Loucy (cell line): Measurements from ENCODE around the gene TTYH3.

ENCODE experiments used
- H2AFZ ChIP-seq: fragments of 200-600 bp; sonication (generic); 2 replicates; pipeline ENCODE4 v1.6.0; 2016; ENCODE audit warnings: antibody characterized with exemption, mild to moderate bottlenecking, low read length, moderate library complexity
- H3F3A ChIP-seq: fragments of 200-600 bp; 2 replicates; pipeline ENCODE4 v1.6.0; 2016; ENCODE audit warnings: antibody characterized with exemption, low read depth, mild to moderate bottlenecking
- H3K27me3 ChIP-seq: fragments of 200-600 bp; sonication (generic); 2 replicates; pipeline ENCODE4 v1.6.1; 2014; ENCODE audit warnings: low read length, mild to moderate bottlenecking; ENCODE audit not compliant: insufficient read depth, poor library complexity, severe bottlenecking
- H3K36me3 ChIP-seq: fragments of 200-600 bp; sonication (generic); 2 replicates; pipeline ENCODE4 v1.6.1; 2016; ENCODE audit warnings: low read length; ENCODE audit not compliant: insufficient read depth
- H3K4me1 ChIP-seq: fragments of 200-600 bp; sonication (generic); 2 replicates; pipeline ENCODE4 v1.5.1; 2014; ENCODE audit warnings: low read length, mild to moderate bottlenecking; ENCODE audit not compliant: insufficient read depth, poor library complexity, severe bottlenecking
- H3K4me2 ChIP-seq: fragments of 200-600 bp; sonication (generic); 2 replicates; pipeline ENCODE4 v1.6.0; 2014; ENCODE audit warnings: antibody characterized with exemption, low read length, low read depth, mild to moderate bottlenecking; ENCODE audit not compliant: poor library complexity, severe bottlenecking
- H3K4me3 ChIP-seq: fragments of 200-600 bp; sonication (generic); 2 replicates; pipeline ENCODE4 v1.5.1; 2014; ENCODE audit warnings: low read length, mild to moderate bottlenecking, mixed read lengths; ENCODE audit not compliant: poor library complexity, severe bottlenecking
- H3K79me2 ChIP-seq: fragments of 200-600 bp; sonication (generic); 2 replicates; pipeline ENCODE4 v1.6.1; 2014; ENCODE audit warnings: low read length; ENCODE audit not compliant: insufficient read depth
- H3K9ac ChIP-seq: fragments of 200-600 bp; sonication (generic); 2 replicates; pipeline ENCODE4 v1.6.0; 2014; ENCODE audit warnings: mild to moderate bottlenecking, low read depth, low read length, moderate library complexity; ENCODE audit not compliant: poor library complexity, severe bottlenecking
- H3K9me2 ChIP-seq: fragments of 200-600 bp; sonication (generic); replicated peaks from 2 replicates; pipeline ENCODE4 v1.6.1; 2016; ENCODE audit warnings: low read depth, low read length, mixed read lengths
- H3K9me3 ChIP-seq: fragments of 200-600 bp; sonication (generic); 2 replicates; pipeline ENCODE4 v1.6.1; 2014; ENCODE audit warnings: mild to moderate bottlenecking, antibody characterized with exemption, low read length, low read depth; ENCODE audit not compliant: insufficient read depth
- H4K20me1 ChIP-seq: fragments of 200-600 bp; sonication (generic); 2 replicates; pipeline ENCODE4 v1.6.0; 2014; ENCODE audit warnings: antibody characterized with exemption, low read length, mild to moderate bottlenecking; ENCODE audit not compliant: insufficient read depth, poor library complexity, severe bottlenecking
- EZH2phosphoT487 ChIP-seq: fragments of 200-600 bp; IDR thresholded peaks from 2 replicates; pipeline ENCODE4 v1.6.1; 2018; ENCODE audit warnings: antibody characterized with exemption, mild to moderate bottlenecking, moderate library complexity, borderline replicate concordance
- TF ChIP-seq, protein P1 (sequence below): fragments of 200-600 bp; sonication (generic); conservative IDR thresholded peaks from 2 replicates; pipeline ENCODE4 v1.5.1; 2014; ENCODE audit warnings: mild to moderate bottlenecking, antibody characterized with exemption, low read length

The TTYH3 gene

DNA sequence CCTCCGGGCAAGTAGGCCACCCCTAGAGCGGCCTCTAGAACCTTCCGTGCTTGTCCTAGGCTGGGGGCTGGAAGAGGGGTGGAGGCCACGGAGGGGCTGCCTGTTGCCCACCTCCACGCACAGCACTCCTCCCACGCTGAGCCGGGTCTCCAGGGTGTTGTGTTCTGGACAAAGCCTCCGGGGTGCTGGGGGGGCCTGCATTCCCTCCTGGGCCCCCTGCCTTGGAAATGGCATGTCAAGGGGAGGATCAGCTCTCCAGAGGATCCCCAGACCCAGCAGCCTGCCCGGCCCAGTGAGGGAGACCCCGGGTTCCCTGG, 8.1 kb upstream of the TTYH3 start:
- Histone ChIP-seq H3K4me1 (no peaks in the 10 kb centered on the region), H3K4me3 (no peak overlapping the region), H3K36me3 (no peaks in the 10 kb centered on the region), H3K9me3 (no peaks in the 10 kb centered on the region), H3K9me2 (no peaks in the 10 kb centered on the region), H3K27me3 (no peaks in the 10 kb centered on the region), H3K9ac (no peak overlapping the region), H3K4me2 (no peak overlapping the region), H3K79me2 (no peaks in the 10 kb centered on the region), H4K20me1 (no peaks in the 10 kb centered on the region), H2AFZ (no peak overlapping the region), H3F3A (no peaks in the 10 kb centered on the region)
- no peak for TF ChIP-seq EZH2phosphoT487
- TF ChIP-seq, protein P1, sequence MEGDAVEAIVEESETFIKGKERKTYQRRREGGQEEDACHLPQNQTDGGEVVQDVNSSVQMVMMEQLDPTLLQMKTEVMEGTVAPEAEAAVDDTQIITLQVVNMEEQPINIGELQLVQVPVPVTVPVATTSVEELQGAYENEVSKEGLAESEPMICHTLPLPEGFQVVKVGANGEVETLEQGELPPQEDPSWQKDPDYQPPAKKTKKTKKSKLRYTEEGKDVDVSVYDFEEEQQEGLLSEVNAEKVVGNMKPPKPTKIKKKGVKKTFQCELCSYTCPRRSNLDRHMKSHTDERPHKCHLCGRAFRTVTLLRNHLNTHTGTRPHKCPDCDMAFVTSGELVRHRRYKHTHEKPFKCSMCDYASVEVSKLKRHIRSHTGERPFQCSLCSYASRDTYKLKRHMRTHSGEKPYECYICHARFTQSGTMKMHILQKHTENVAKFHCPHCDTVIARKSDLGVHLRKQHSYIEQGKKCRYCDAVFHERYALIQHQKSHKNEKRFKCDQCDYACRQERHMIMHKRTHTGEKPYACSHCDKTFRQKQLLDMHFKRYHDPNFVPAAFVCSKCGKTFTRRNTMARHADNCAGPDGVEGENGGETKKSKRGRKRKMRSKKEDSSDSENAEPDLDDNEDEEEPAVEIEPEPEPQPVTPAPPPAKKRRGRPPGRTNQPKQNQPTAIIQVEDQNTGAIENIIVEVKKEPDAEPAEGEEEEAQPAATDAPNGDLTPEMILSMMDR, result no peak

DNA sequence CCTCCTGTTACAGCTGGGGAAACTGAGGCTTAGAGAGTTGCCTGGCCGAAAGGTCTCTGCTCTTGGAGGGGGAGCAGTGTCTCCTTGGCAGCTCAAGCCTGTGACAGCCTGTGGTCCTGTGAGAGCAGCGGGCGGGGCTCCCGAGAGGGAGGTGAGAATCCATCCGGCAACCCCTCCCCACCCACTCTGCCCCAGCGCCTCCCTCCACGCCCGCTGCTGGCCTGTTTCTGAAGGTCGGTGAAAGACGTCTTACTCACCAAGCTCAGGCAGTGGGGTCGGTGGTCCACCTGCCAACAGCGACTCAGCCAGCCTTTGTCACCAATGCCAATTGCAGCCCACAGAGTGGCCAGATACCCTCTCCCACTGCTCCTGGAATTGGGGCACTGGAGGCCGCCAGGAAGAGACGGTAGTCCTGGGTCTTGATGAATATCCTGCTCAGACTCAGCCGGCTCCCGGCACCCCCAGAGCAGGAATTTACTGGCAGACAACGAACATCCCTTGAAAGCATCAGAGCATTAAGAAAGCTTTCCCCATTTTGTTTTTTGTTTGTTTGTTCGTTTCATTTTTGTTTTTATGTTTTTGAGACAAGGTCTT, 7.4 kb upstream of the TTYH3 start:
- no peaks in the 10 kb centered on the region for H3F3A ChIP-seq
- H2AFZ ChIP-seq, result no peak overlapping the region
- no peaks in the 10 kb centered on the region for H3K36me3 ChIP-seq
- no peak overlapping the region for H3K9ac ChIP-seq
- H3K9me3 ChIP-seq, result no peaks in the 10 kb centered on the region
- no peak for TF ChIP-seq EZH2phosphoT487
- TF ChIP-seq, protein P1, result no peak
- no peaks in the 10 kb centered on the region for H3K9me2 ChIP-seq
- no peaks in the 10 kb centered on the region for H3K4me1 ChIP-seq
- no peaks in the 10 kb centered on the region for H3K79me2 ChIP-seq
- H3K4me3 ChIP-seq, result no peak overlapping the region
- no peak overlapping the region for H3K4me2 ChIP-seq
- H4K20me1 ChIP-seq, result no peaks in the 10 kb centered on the region
- no peaks in the 10 kb centered on the region for H3K27me3 ChIP-seq

DNA sequence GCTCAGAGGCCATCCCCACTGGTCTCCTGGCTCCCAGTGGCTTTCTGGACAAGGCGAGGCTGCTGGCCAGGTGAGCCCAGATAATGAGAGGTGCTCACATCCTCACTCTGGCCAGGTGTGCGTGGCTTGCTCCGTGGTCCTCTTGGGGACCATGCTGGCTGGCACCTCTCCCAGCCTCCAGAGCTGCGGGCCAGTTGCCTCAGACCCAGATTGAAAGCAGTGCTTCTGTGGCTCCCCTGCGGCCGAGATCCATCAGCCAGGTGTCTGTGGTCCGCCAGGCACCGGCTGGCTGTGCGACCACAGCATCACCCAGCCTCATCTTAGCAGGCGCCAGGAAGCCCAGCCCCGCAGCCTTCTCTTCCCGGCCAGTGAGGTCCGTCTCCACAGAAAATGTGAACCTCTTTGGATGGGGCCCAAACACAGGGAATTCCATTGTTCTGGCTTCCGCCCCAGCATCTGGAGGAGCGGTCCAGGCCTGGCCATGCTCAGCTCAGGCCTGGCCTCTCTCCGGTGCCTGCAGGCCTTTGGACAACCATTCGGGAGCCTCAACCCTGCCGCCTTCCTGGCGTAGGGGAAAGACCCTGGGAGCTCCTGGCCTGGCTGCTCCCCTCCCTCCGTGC, 5.2 kb upstream of the TTYH3 start:
- no peak for TF ChIP-seq EZH2phosphoT487
- TF ChIP-seq, protein P1, result no peak
- H3K4me1 ChIP-seq, result peaks cover 3% of the 10 kb centered on the region
- no peak overlapping the region for H2AFZ ChIP-seq
- H3K9ac ChIP-seq, result no peak overlapping the region
- no peaks in the 10 kb centered on the region for H4K20me1 ChIP-seq
- H3K36me3 ChIP-seq, result no peaks in the 10 kb centered on the region
- no peaks in the 10 kb centered on the region for H3K27me3 ChIP-seq
- H3F3A ChIP-seq, result no peaks in the 10 kb centered on the region
- H3K4me2 ChIP-seq, result no peak overlapping the region
- no peak overlapping the region for H3K4me3 ChIP-seq
- no peaks in the 10 kb centered on the region for H3K9me2 ChIP-seq
- no peaks in the 10 kb centered on the region for H3K9me3 ChIP-seq
- no peaks in the 10 kb centered on the region for H3K79me2 ChIP-seq
